ENCODE results near the gene PATL1. TPM values are rescaled to one million over a fixed set of nuclear protein-coding genes. Genes with fewer than 3 reads are reported as not detected.
A peak's percentile ranks its signal among the peaks of the same experiment; 100 is the strongest.

Gene PATL1
- total RNA-seq, 1 donor from 2014 or later, result 35.4 TPM

- peaks cover 6% of the 10 kb centered on the region for H3K36me3 Mint-ChIP-seq (ENCODE audit: low read depth)
- H3K27me3 Mint-ChIP-seq (ENCODE audit: low read depth), result no peaks in the 10 kb centered on the region
- DNase-seq (ENCODE audit: low read depth, low spot score), result no peak
- peak overlapping the region; percentile 9 for H3K27ac Mint-ChIP-seq (ENCODE audit: unreplicated experiment)
- no peak overlapping the region for H3K4me3 Mint-ChIP-seq
- no peaks in the 10 kb centered on the region for H3K4me1 Mint-ChIP-seq
- TF ChIP-seq CTCF (conservative IDR thresholded peaks at IDR 0.05), result no peak
- H3K9me3 Mint-ChIP-seq, result no peaks in the 10 kb centered on the region
Observed at GRCh38 chr11:59660621-59661020, 8.2 kb downstream of the PATL1 start.

GRCh38 chr11:59659981-59660380, 8.9 kb downstream of the PATL1 start:
- no peak for TF ChIP-seq CTCF (conservative IDR thresholded peaks at IDR 0.05)
- Mint-ChIP-seq H3K27me3 (ENCODE audit: low read depth) (no peaks in the 10 kb centered on the region), H3K9me3 (no peaks in the 10 kb centered on the region), H3K27ac (ENCODE audit: unreplicated experiment) (no peak overlapping the region), H3K4me3 (no peak overlapping the region), H3K4me1 (no peaks in the 10 kb centered on the region), H3K36me3 (ENCODE audit: low read depth) (peaks cover 6% of the 10 kb centered on the region)
- DNase-seq (ENCODE audit: low read depth, low spot score), result no peak

GRCh38 chr11:59658036-59658435, 10.8 kb downstream of the PATL1 start:
- Mint-ChIP-seq H3K36me3 (ENCODE audit: low read depth) (peaks cover 8% of the 10 kb centered on the region), H3K27me3 (ENCODE audit: low read depth) (no peaks in the 10 kb centered on the region), H3K4me3 (no peak overlapping the region), H3K9me3 (no peaks in the 10 kb centered on the region), H3K4me1 (no peaks in the 10 kb centered on the region), H3K27ac (ENCODE audit: unreplicated experiment) (no peak overlapping the region)
- no peak for DNase-seq (ENCODE audit: low read depth, low spot score)
- TF ChIP-seq CTCF (conservative IDR thresholded peaks at IDR 0.05), result no peak

DNA sequence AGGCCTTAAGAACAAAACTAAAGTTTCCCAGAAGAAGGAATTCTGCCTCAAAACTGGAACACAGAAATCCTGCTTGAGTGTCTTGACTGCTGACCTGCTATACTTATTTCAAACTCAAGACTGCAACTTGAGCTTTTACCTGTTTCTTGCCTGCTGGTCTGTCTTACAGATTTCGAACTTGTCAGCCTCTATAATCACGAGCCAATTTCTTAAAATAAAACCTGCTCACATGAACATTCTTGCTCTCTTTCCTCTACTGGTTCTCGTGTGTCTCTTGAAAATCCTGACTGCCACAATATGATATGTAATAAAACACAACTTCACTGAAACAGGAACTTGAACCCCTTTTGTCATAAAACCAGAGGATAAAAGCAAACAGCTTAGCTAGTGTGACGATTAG, 13.9 kb downstream of the PATL1 start:
- Mint-ChIP-seq H3K27ac (ENCODE audit: unreplicated experiment) (no peak overlapping the region), H3K36me3 (ENCODE audit: low read depth) (peaks cover 23% of the 10 kb centered on the region), H3K9me3 (no peaks in the 10 kb centered on the region), H3K27me3 (ENCODE audit: low read depth) (no peaks in the 10 kb centered on the region), H3K4me1 (no peaks in the 10 kb centered on the region), H3K4me3 (no peak overlapping the region)
- DNase-seq (ENCODE audit: low read depth, low spot score), result no peak
- TF ChIP-seq CTCF (conservative IDR thresholded peaks at IDR 0.05), result no peak

GRCh38 chr11:59647245-59647980, 21.4 kb downstream of the PATL1 start:
- no peak overlapping the region for H3K4me3 Mint-ChIP-seq
- H3K27ac Mint-ChIP-seq (ENCODE audit: unreplicated experiment), result no peak overlapping the region
- no peaks in the 10 kb centered on the region for H3K4me1 Mint-ChIP-seq
- H3K9me3 Mint-ChIP-seq, result no peaks in the 10 kb centered on the region
- peaks cover 51% of the 10 kb centered on the region for H3K36me3 Mint-ChIP-seq (ENCODE audit: low read depth)
- no peak for DNase-seq (ENCODE audit: low read depth, low spot score)
- no peaks in the 10 kb centered on the region for H3K27me3 Mint-ChIP-seq (ENCODE audit: low read depth)
- TF ChIP-seq CTCF (conservative IDR thresholded peaks at IDR 0.05), result no peak

All from neural crest cell (in vitro differentiated cells).